ENCODE results near the gene FHOD3. TPM values are rescaled to one million over a fixed set of nuclear protein-coding genes. Genes with fewer than 3 reads are reported as not detected.

Gene FHOD3
- total RNA-seq, 2 experiments from 2014 or later: not detected

DNA sequence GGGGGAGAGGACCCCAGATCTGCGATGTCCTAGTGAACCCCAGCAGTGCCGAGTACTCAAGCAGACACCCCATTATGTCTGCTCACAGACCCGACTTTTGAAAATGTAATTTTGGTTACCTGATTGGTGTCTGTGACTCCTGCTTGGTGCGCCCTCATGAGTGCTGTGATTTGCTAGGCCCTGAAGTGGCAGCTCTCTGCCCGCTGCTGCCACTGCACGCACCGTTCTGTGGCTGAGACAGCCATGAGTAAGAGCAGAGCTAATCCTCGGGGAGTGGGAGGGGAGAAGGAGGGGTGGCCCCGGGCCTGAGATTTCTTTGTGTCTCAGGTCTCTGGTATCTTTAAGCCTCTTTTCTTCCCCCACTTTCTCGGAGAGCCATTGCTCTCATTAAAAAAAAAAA lies 18.2 kb downstream of the FHOD3 start:
- H3K4me3 Mint-ChIP-seq: no peak overlapping the region
- POLR2A ChIA-PET: no interaction called here
- no peaks in the 10 kb centered on the region for H3K4me1 Mint-ChIP-seq (ENCODE audit: low read depth)
- intact Hi-C loops (cut with micrococcal nuclease): no loop called here
- H3K9me3 Mint-ChIP-seq: peaks cover 10% of the 10 kb centered on the region
- no peak for ATAC-seq
- no peak overlapping the region for H3K27ac Mint-ChIP-seq
- TF ChIP-seq, protein P1, sequence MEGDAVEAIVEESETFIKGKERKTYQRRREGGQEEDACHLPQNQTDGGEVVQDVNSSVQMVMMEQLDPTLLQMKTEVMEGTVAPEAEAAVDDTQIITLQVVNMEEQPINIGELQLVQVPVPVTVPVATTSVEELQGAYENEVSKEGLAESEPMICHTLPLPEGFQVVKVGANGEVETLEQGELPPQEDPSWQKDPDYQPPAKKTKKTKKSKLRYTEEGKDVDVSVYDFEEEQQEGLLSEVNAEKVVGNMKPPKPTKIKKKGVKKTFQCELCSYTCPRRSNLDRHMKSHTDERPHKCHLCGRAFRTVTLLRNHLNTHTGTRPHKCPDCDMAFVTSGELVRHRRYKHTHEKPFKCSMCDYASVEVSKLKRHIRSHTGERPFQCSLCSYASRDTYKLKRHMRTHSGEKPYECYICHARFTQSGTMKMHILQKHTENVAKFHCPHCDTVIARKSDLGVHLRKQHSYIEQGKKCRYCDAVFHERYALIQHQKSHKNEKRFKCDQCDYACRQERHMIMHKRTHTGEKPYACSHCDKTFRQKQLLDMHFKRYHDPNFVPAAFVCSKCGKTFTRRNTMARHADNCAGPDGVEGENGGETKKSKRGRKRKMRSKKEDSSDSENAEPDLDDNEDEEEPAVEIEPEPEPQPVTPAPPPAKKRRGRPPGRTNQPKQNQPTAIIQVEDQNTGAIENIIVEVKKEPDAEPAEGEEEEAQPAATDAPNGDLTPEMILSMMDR (IDR thresholded peaks at IDR 0.05): no peak
- DNase-seq: no peak
- CTCF ChIA-PET: no interaction called here
- peaks cover 2% of the 10 kb centered on the region for H3K36me3 Mint-ChIP-seq (ENCODE audit: low read depth)
- H3K27me3 Mint-ChIP-seq: peaks cover 12% of the 10 kb centered on the region

DNA sequence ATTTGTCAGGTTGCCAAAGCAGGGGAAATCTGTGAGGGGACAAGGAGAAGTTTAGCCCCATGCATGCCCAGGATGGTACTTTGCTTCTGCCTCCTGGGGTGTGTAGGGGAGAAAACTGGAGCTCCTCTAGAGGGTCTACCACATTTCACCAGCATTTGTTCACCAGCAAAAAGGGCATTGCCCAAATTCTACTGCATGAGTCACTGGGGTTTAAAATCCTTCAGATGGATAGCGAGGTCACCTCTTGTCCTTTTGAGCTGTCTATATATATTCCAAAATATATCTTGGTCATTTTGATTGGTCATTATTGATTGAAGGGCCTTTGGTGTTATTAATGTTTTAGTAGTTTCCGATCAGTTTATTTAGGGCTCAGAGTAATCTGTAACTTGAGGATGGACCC lies 18.7 kb downstream of the FHOD3 start:
- ChIA-PET CTCF (no interaction called here), POLR2A (no interaction called here)
- peaks cover 15% of the 10 kb centered on the region for H3K27me3 Mint-ChIP-seq
- no peaks in the 10 kb centered on the region for H3K4me1 Mint-ChIP-seq (ENCODE audit: low read depth)
- DNase-seq (no peak), ATAC-seq (no peak)
- H3K9me3 Mint-ChIP-seq: peaks cover 10% of the 10 kb centered on the region
- H3K27ac Mint-ChIP-seq: no peak overlapping the region
- H3K36me3 Mint-ChIP-seq (ENCODE audit: low read depth): peaks cover 2% of the 10 kb centered on the region
- H3K4me3 Mint-ChIP-seq: no peak overlapping the region
- TF ChIP-seq, protein P1 (IDR thresholded peaks at IDR 0.05): no peak
- intact Hi-C loops (cut with micrococcal nuclease): no loop called here

DNA sequence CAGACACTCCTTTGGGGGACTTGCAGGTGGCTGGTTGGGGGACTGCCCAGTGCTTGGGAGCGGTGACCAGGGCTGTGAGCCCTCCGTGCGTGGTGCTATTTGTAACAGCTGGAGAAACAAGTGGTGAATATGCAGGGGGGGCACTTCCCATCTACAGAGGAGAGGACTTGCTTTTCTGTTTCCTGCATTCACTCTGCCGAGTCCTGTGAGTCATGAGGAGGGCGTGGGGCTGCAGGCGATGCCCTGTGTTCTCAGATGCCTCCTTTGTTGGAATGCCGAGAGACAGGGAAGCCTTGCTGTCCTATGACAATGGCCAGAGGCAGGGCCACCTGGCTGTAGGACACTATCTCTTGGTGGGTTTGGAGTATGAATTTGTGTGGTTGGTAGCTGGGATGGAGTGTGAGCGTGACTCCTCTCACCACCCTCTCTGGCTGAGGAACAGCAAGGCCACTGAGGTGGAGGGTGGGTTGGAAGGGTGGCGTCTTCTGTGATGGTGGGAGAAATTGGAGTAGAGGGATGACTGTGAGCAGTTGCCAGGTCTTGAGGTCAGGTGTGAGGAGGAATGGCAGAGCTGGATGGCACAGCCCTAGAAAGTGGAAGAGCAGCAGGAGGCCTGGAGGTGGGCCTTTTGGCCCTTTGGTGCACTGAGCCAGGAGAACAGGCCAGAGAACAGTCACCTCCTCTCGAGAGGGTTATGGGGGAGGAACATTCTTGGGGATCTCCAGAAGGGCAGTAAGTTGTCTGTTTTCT lies 24.3 kb downstream of the FHOD3 start:
- intact Hi-C loops (cut with micrococcal nuclease): no loop called here
- ChIA-PET POLR2A (no interaction called here), CTCF (no interaction called here)
- Mint-ChIP-seq H3K9me3 (peaks cover 10% of the 10 kb centered on the region), H3K27ac (no peak overlapping the region), H3K4me1 (ENCODE audit: low read depth) (no peaks in the 10 kb centered on the region), H3K36me3 (ENCODE audit: low read depth) (peaks cover 2% of the 10 kb centered on the region), H3K4me3 (no peak overlapping the region), H3K27me3 (peaks cover 22% of the 10 kb centered on the region)
- DNase-seq: no peak
- ATAC-seq: no peak
- TF ChIP-seq, protein P1 (IDR thresholded peaks at IDR 0.05): no peak

DNA sequence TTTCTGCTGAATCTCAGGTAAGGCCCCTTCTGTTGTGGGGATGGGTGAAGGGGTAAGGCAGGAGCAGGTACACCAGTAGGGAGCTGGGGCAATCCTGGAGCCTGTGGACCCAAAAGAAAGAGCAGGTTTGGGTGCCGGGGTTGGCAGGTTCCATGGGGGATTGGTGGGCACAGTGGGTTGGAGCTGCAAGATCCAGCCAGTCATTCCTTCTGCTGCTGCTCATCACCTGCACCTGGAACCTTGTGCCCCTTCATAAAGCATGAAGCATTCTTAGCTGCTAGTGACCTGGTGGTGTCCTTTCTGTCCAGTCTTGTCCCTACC lies 24.9 kb downstream of the FHOD3 start:
- intact Hi-C loops (cut with micrococcal nuclease): no loop called here
- POLR2A ChIA-PET: no interaction called here
- Mint-ChIP-seq H3K9me3 (peaks cover 10% of the 10 kb centered on the region), H3K4me3 (no peak overlapping the region), H3K4me1 (ENCODE audit: low read depth) (no peaks in the 10 kb centered on the region), H3K27me3 (peaks cover 22% of the 10 kb centered on the region), H3K36me3 (ENCODE audit: low read depth) (peaks cover 2% of the 10 kb centered on the region), H3K27ac (no peak overlapping the region)
- TF ChIP-seq, protein P1 (IDR thresholded peaks at IDR 0.05): no peak
- no peak for DNase-seq
- no peak for ATAC-seq
- CTCF ChIA-PET: no interaction called here

DNA sequence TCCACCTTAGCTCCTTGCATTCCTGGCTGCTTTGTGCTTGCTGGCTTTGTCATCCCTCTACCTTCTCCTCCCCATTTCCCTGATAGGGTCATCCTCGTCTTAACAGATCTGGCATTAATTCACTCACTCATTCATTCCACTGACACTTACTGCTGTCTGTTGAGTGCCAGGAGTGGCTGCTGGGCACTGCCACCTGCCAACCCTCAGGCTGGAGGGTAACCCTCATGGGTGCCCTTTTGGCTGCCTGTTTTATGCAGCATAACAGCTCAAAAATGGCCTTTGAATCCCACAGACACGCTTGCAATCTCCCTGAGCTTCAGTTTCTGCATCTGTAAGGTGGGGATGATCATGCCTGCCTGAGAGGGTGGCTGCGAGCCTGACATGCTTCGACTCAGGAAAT lies 25.2 kb downstream of the FHOD3 start:
- TF ChIP-seq, protein P1 (IDR thresholded peaks at IDR 0.05): no peak
- no peak overlapping the region for H3K4me3 Mint-ChIP-seq

More for the DNA sequence above, 25.2 kb downstream of the FHOD3 start:
- ChIA-PET CTCF (no interaction called here), POLR2A (no interaction called here)
- intact Hi-C loops (cut with micrococcal nuclease): no loop called here
- Mint-ChIP-seq H3K27ac (no peak overlapping the region), H3K9me3 (peaks cover 10% of the 10 kb centered on the region), H3K27me3 (peaks cover 22% of the 10 kb centered on the region), H3K4me1 (ENCODE audit: low read depth) (no peaks in the 10 kb centered on the region), H3K36me3 (ENCODE audit: low read depth) (peaks cover 2% of the 10 kb centered on the region)
- ATAC-seq (no peak), DNase-seq (no peak)
